IPS-15b (cell line): Measurements from ENCODE around the gene DOCK1.

Experiments used
- H3K27me3 ChIP-seq: one replicate; pipeline ENCODE4 v1.6.1; 2013; ENCODE audit warnings: low read length; ENCODE audit not compliant: control insufficient read depth, insufficient read depth
- H3K36me3 ChIP-seq: one replicate; pipeline ENCODE4 v1.6.1; 2013; ENCODE audit warnings: low read length; ENCODE audit not compliant: control insufficient read depth, insufficient read depth
- H3K4me1 ChIP-seq: one replicate; pipeline ENCODE4 v1.6.1; 2013; ENCODE audit warnings: mild to moderate bottlenecking, low read length; ENCODE audit not compliant: control insufficient read depth, insufficient read depth
- H3K4me3 ChIP-seq: one replicate; pipeline ENCODE4 v1.5.1; 2013; ENCODE audit warnings: low read depth, low read length
- H3K9ac ChIP-seq: one replicate; pipeline ENCODE4 v1.6.1; 2013; ENCODE audit warnings: low read depth, mild to moderate bottlenecking, low read length
- H3K9me3 ChIP-seq: one replicate; pipeline ENCODE4 v1.6.1; 2013; ENCODE audit warnings: mild to moderate bottlenecking, low read length; ENCODE audit not compliant: control insufficient read depth, insufficient read depth

Gene DOCK1

GRCh38 chr10:127458016-127458810, 553.0 kb downstream of the DOCK1 start:
- no peak overlapping the region for H3K9ac ChIP-seq
- H3K4me3 ChIP-seq: no peak overlapping the region
- H3K36me3 ChIP-seq: no peaks in the 10 kb centered on the region
- H3K27me3 ChIP-seq: no peaks in the 10 kb centered on the region
- no peaks in the 10 kb centered on the region for H3K4me1 ChIP-seq
- H3K9me3 ChIP-seq: no peaks in the 10 kb centered on the region

GRCh38 chr10:127458829-127459228, 553.6 kb downstream of the DOCK1 start:
- Histone ChIP-seq H3K4me1 (no peaks in the 10 kb centered on the region), H3K27me3 (no peaks in the 10 kb centered on the region), H3K36me3 (no peaks in the 10 kb centered on the region), H3K4me3 (no peak overlapping the region), H3K9ac (no peak overlapping the region), H3K9me3 (no peaks in the 10 kb centered on the region)

- H3K4me3 ChIP-seq: no peak overlapping the region
- H3K36me3 ChIP-seq: no peaks in the 10 kb centered on the region
- H3K9ac ChIP-seq: no peak overlapping the region
- H3K9me3 ChIP-seq: no peaks in the 10 kb centered on the region
- H3K27me3 ChIP-seq: no peaks in the 10 kb centered on the region
- no peaks in the 10 kb centered on the region for H3K4me1 ChIP-seq
Measured at GRCh38 chr10:127459918-127460317, 554.7 kb downstream of the DOCK1 start.

- Histone ChIP-seq H3K4me1 (no peaks in the 10 kb centered on the region), H3K9me3 (no peaks in the 10 kb centered on the region), H3K4me3 (no peak overlapping the region), H3K27me3 (no peaks in the 10 kb centered on the region), H3K36me3 (no peaks in the 10 kb centered on the region), H3K9ac (no peak overlapping the region)
Measured at GRCh38 chr10:127462643-127463295, 557.5 kb downstream of the DOCK1 start.

- no peaks in the 10 kb centered on the region for H3K27me3 ChIP-seq
- no peaks in the 10 kb centered on the region for H3K9me3 ChIP-seq
- no peak overlapping the region for H3K9ac ChIP-seq
- no peaks in the 10 kb centered on the region for H3K4me1 ChIP-seq
- H3K36me3 ChIP-seq: no peaks in the 10 kb centered on the region
- no peak overlapping the region for H3K4me3 ChIP-seq
Measured at GRCh38 chr10:127463548-127463947, 558.3 kb downstream of the DOCK1 start.

- Histone ChIP-seq H3K9ac (no peak overlapping the region), H3K4me1 (no peaks in the 10 kb centered on the region), H3K4me3 (no peak overlapping the region), H3K9me3 (no peaks in the 10 kb centered on the region), H3K36me3 (no peaks in the 10 kb centered on the region), H3K27me3 (no peaks in the 10 kb centered on the region)
Measured at GRCh38 chr10:127464561-127464960, 559.3 kb downstream of the DOCK1 start.

GRCh38 chr10:127467811-127468210, 562.6 kb downstream of the DOCK1 start:
- Histone ChIP-seq H3K9me3 (no peaks in the 10 kb centered on the region), H3K4me1 (no peaks in the 10 kb centered on the region), H3K36me3 (no peaks in the 10 kb centered on the region), H3K9ac (no peak overlapping the region), H3K27me3 (no peaks in the 10 kb centered on the region), H3K4me3 (no peak overlapping the region)

GRCh38 chr10:127468632-127469031, 563.4 kb downstream of the DOCK1 start:
- Histone ChIP-seq H3K4me3 (no peak overlapping the region), H3K4me1 (no peaks in the 10 kb centered on the region), H3K36me3 (no peaks in the 10 kb centered on the region), H3K9me3 (no peaks in the 10 kb centered on the region), H3K27me3 (no peaks in the 10 kb centered on the region), H3K9ac (no peak overlapping the region)

- no peaks in the 10 kb centered on the region for H3K4me1 ChIP-seq
Measured at GRCh38 chr10:127470911-127471310, 565.7 kb downstream of the DOCK1 start.

GRCh38 chr10:127472976-127473375, 567.7 kb downstream of the DOCK1 start:
- no peak overlapping the region for H3K4me3 ChIP-seq
- no peaks in the 10 kb centered on the region for H3K27me3 ChIP-seq
- no peaks in the 10 kb centered on the region for H3K9me3 ChIP-seq
- no peaks in the 10 kb centered on the region for H3K4me1 ChIP-seq
- no peaks in the 10 kb centered on the region for H3K36me3 ChIP-seq
- H3K9ac ChIP-seq: no peak overlapping the region

More at GRCh38 chr10:127470911-127471310, 565.7 kb downstream of the DOCK1 start:
- H3K9ac ChIP-seq: no peak overlapping the region
- no peaks in the 10 kb centered on the region for H3K9me3 ChIP-seq
- no peaks in the 10 kb centered on the region for H3K27me3 ChIP-seq
- no peaks in the 10 kb centered on the region for H3K36me3 ChIP-seq
- no peak overlapping the region for H3K4me3 ChIP-seq

GRCh38 chr10:127474501-127474900, 569.3 kb downstream of the DOCK1 start:
- Histone ChIP-seq H3K27me3 (no peaks in the 10 kb centered on the region), H3K9ac (no peak overlapping the region), H3K36me3 (no peaks in the 10 kb centered on the region), H3K9me3 (no peaks in the 10 kb centered on the region), H3K4me1 (no peaks in the 10 kb centered on the region), H3K4me3 (no peak overlapping the region)
